ENCODE measurements around the gene CYTH4. TPM values are rescaled to one million over a fixed set of nuclear protein-coding genes. Genes with fewer than 3 reads are reported as not detected.

CYTH4 gene
- total and polyA plus RNA-seq, 2 of the 13 experiments (the other 11 are each of a cell fraction or from before 2014, with no cell fraction given) = not detected

GRCh38 chr22:37274380-37274862 is 7.9 kb upstream of the CYTH4 start:
- H3K9me3 ChIP-seq (ENCODE audit: low read length) = no peaks in the 10 kb centered on the region
- ChIA-PET CTCF (ENCODE audit: low intra/inter-chr PET ratio, low total read pairs) (no interaction called here), POLR2A (no interaction called here)
- H3K27me3 ChIP-seq (ENCODE audit: control insufficient read depth in 1 of 2, insufficient read depth in 2 of 2, low read length in 2 of 2) = peaks cover 2 to 54% of the 10 kb centered on the region in 2 experiments; a peak in 4 of 5 replicates
- no peaks in the 10 kb centered on the region for H3K79me2 ChIP-seq (ENCODE audit: insufficient read depth, low read length)
- H3K27ac ChIP-seq (ENCODE audit: extremely low read length, insufficient read depth, low read length) = no peak overlapping the region
- H3K36me3 ChIP-seq (replicated peaks in 1 of 2; ENCODE audit: control insufficient read depth in 1 of 2, insufficient read depth in 2 of 2, low read length in 2 of 2) = no peaks in the 10 kb centered on the region
- H3K4me3 ChIP-seq (replicated peaks in 1 of 3; ENCODE audit: insufficient read depth in 1 of 3, low read depth in 2 of 3, low read length in 3 of 3) = no peak overlapping the region
- in situ Hi-C loops (cut with HindIII; ENCODE audit: extremely low pct_ligation_motif_present, low pct_unique_long_range_greater_than_20kb) (no loop called here), intact Hi-C loops (cut with micrococcal nuclease; ENCODE audit: unreplicated experiment) (no loop called here)
- no TSS peak for BruUV-seq (replicated peaks)
- no peak for DNase-seq (ENCODE audit: low spot score)
- FAIRE-seq = no peak
- no peak overlapping the region for H3K4me2 ChIP-seq (ENCODE audit: low read depth, low read length)
- no peaks in the 10 kb centered on the region; the same call in 1 of the 2 replicates for H3K4me1 ChIP-seq (ENCODE audit: insufficient read depth, low read length)
- H2AFZ ChIP-seq (ENCODE audit: low read length) = no peak overlapping the region
- no peak overlapping the region for H3K9ac ChIP-seq (ENCODE audit: insufficient read depth, low read depth, low read length)
- ATAC-seq = no peak
- H4K20me1 ChIP-seq (ENCODE audit: insufficient read depth, low read length) = no peaks in the 10 kb centered on the region
- 39% methylated on average over 11 of the region's 12 CpGs for WGBS (ENCODE audit: low lambda C conversion rate)
- TF ChIP-seq, protein P1, sequence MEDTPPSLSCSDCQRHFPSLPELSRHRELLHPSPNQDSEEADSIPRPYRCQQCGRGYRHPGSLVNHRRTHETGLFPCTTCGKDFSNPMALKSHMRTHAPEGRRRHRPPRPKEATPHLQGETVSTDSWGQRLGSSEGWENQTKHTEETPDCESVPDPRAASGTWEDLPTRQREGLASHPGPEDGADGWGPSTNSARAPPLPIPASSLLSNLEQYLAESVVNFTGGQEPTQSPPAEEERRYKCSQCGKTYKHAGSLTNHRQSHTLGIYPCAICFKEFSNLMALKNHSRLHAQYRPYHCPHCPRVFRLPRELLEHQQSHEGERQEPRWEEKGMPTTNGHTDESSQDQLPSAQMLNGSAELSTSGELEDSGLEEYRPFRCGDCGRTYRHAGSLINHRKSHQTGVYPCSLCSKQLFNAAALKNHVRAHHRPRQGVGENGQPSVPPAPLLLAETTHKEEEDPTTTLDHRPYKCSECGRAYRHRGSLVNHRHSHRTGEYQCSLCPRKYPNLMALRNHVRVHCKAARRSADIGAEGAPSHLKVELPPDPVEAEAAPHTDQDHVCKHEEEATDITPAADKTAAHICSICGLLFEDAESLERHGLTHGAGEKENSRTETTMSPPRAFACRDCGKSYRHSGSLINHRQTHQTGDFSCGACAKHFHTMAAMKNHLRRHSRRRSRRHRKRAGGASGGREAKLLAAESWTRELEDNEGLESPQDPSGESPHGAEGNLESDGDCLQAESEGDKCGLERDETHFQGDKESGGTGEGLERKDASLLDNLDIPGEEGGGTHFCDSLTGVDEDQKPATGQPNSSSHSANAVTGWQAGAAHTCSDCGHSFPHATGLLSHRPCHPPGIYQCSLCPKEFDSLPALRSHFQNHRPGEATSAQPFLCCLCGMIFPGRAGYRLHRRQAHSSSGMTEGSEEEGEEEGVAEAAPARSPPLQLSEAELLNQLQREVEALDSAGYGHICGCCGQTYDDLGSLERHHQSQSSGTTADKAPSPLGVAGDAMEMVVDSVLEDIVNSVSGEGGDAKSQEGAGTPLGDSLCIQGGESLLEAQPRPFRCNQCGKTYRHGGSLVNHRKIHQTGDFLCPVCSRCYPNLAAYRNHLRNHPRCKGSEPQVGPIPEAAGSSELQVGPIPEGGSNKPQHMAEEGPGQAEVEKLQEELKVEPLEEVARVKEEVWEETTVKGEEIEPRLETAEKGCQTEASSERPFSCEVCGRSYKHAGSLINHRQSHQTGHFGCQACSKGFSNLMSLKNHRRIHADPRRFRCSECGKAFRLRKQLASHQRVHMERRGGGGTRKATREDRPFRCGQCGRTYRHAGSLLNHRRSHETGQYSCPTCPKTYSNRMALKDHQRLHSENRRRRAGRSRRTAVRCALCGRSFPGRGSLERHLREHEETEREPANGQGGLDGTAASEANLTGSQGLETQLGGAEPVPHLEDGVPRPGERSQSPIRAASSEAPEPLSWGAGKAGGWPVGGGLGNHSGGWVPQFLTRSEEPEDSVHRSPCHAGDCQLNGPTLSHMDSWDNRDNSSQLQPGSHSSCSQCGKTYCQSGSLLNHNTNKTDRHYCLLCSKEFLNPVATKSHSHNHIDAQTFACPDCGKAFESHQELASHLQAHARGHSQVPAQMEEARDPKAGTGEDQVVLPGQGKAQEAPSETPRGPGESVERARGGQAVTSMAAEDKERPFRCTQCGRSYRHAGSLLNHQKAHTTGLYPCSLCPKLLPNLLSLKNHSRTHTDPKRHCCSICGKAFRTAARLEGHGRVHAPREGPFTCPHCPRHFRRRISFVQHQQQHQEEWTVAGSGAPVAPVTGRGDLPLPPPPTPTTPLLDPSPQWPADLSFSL (CRISPR knock-in tag; IDR thresholded peaks at IDR 0.05) = no peak
- TF ChIP-seq SMC3 (IDR thresholded peaks at IDR 0.05; ENCODE audit: low read length) (no peak), SATB2 (CRISPR knock-in tag; IDR thresholded peaks at IDR 0.05) (no peak), MEF2D (CRISPR knock-in tag; IDR thresholded peaks at IDR 0.05) (no peak), NBN (conservative IDR thresholded peaks at IDR 0.05) (no peak), ZNF280D (CRISPR knock-in tag; IDR thresholded peaks at IDR 0.05) (no peak), DPF2 (CRISPR knock-in tag; IDR thresholded peaks at IDR 0.05; ENCODE audit: borderline replicate concordance, low read depth) (no peak), ELF4 (CRISPR knock-in tag; IDR thresholded peaks at IDR 0.05; ENCODE audit: borderline replicate concordance) (no peak), SP4 (CRISPR knock-in tag; IDR thresholded peaks at IDR 0.05) (no peak), ARNT (IDR thresholded peaks at IDR 0.05) (no peak), GTF2F1 (IDR thresholded peaks at IDR 0.05; ENCODE audit: low read length) (no peak)
- TF ChIP-seq, protein P2, sequence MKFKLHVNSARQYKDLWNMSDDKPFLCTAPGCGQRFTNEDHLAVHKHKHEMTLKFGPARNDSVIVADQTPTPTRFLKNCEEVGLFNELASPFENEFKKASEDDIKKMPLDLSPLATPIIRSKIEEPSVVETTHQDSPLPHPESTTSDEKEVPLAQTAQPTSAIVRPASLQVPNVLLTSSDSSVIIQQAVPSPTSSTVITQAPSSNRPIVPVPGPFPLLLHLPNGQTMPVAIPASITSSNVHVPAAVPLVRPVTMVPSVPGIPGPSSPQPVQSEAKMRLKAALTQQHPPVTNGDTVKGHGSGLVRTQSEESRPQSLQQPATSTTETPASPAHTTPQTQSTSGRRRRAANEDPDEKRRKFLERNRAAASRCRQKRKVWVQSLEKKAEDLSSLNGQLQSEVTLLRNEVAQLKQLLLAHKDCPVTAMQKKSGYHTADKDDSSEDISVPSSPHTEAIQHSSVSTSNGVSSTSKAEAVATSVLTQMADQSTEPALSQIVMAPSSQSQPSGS (CRISPR knock-in tag; IDR thresholded peaks at IDR 0.05) = no peak
- TF ChIP-seq, protein P3, sequence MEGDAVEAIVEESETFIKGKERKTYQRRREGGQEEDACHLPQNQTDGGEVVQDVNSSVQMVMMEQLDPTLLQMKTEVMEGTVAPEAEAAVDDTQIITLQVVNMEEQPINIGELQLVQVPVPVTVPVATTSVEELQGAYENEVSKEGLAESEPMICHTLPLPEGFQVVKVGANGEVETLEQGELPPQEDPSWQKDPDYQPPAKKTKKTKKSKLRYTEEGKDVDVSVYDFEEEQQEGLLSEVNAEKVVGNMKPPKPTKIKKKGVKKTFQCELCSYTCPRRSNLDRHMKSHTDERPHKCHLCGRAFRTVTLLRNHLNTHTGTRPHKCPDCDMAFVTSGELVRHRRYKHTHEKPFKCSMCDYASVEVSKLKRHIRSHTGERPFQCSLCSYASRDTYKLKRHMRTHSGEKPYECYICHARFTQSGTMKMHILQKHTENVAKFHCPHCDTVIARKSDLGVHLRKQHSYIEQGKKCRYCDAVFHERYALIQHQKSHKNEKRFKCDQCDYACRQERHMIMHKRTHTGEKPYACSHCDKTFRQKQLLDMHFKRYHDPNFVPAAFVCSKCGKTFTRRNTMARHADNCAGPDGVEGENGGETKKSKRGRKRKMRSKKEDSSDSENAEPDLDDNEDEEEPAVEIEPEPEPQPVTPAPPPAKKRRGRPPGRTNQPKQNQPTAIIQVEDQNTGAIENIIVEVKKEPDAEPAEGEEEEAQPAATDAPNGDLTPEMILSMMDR (CRISPR knock-in tag; IDR thresholded peaks at IDR 0.05) = no peak
